Glutamatergic neuron (in vitro differentiated cells): Measurements from ENCODE around the gene SEMA3G. TPM values are rescaled to one million over a fixed set of nuclear protein-coding genes. Genes with fewer than 3 reads are reported as not detected.
A peak's percentile ranks its signal among the peaks of the same experiment; 100 is the strongest.

Experiments
- DNase-seq: peaks from one replicate; pipeline ENCODE4 v3.0.0; 2022
- H3K27ac Mint-ChIP-seq: one replicate; pipeline ENCODE4 v1.8.0; 2020; ENCODE audit warnings: mild to moderate bottlenecking, mixed read lengths, inconsistent platforms; ENCODE audit not compliant: unreplicated experiment
- H3K27me3 Mint-ChIP-seq: one replicate; pipeline ENCODE4 v1.8.0; 2020; ENCODE audit warnings: mild to moderate bottlenecking, moderate library complexity, mixed read lengths, inconsistent platforms; ENCODE audit not compliant: unreplicated experiment
- H3K36me3 Mint-ChIP-seq: one replicate; pipeline ENCODE4 v1.8.0; 2020; ENCODE audit warnings: mild to moderate bottlenecking, mixed read lengths, inconsistent platforms; ENCODE audit not compliant: unreplicated experiment
- H3K4me1 Mint-ChIP-seq: one replicate; pipeline ENCODE4 v1.8.0; 2020; ENCODE audit warnings: mild to moderate bottlenecking, low read depth, mixed read lengths, inconsistent platforms; ENCODE audit not compliant: unreplicated experiment
- H3K4me3 Mint-ChIP-seq: one replicate; pipeline ENCODE4 v1.8.0; 2020; ENCODE audit warnings: mild to moderate bottlenecking, mixed read lengths, inconsistent platforms; ENCODE audit not compliant: unreplicated experiment
- H3K9me3 Mint-ChIP-seq: one replicate; pipeline ENCODE4 v1.8.0; 2020; ENCODE audit warnings: mild to moderate bottlenecking, moderate library complexity, mixed read lengths, inconsistent platforms; ENCODE audit not compliant: unreplicated experiment
- CTCF ChIP-seq: fragments of 200-600 bp; sonication (generic); IDR thresholded peaks from one replicate; pipeline ENCODE4 v1.5.0; 2021; ENCODE audit not compliant: partially characterized antibody, unreplicated experiment
- total RNA-seq: library from RNA; stranded (reverse); fragmentation: NEBNext Ultra II Directional; extraction: Animal tissue kit (Norgen Biotek cat#: 25700); gene quantifications from one replicate; pipeline ENCODE4 v1.2.1, GENCODE V29; 2021; ENCODE audit not compliant: unreplicated experiment

The SEMA3G gene
- total RNA-seq, 1 donor from 2014 or later, result 0.59 TPM

DNA sequence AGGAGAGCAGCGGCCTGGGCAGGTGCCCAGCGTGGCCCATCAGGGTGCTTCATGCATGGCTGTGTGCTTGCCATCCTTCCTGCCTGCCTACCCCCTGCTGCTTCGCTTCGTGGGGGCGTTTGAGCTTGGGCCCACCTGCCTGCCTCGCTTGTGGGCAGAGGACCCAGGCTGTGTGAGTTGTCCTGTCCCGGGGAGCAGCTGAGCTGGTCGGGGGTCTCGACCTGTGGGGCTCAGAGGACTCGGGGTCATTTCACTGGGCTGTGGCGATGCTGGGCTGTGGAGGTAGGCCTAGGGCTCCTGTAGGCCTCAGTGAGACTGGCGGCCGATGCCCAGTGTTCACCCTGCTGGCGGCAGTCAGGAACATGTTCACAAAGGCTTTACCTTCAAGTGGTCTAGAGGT lies 38.2 kb upstream of the SEMA3G start:
- Mint-ChIP-seq H3K36me3 (peaks cover 11% of the 10 kb centered on the region), H3K9me3 (peaks cover 29% of the 10 kb centered on the region), H3K4me3 (peak overlapping the region; percentile 25), H3K27ac (peak overlapping the region; percentile 64), H3K27me3 (peaks cover 17% of the 10 kb centered on the region), H3K4me1 (peaks cover 41% of the 10 kb centered on the region)
- TF ChIP-seq CTCF, result no peak
- no peak for DNase-seq

- peaks cover 25% of the 10 kb centered on the region for H3K9me3 Mint-ChIP-seq
- H3K36me3 Mint-ChIP-seq, result peaks cover 13% of the 10 kb centered on the region
- peak overlapping the region; percentile 97 for H3K27ac Mint-ChIP-seq
- TF ChIP-seq CTCF, result peak; percentile 83
- H3K4me3 Mint-ChIP-seq, result peak overlapping the region; percentile 74
- DNase-seq, result peak; percentile 77
- H3K27me3 Mint-ChIP-seq, result peaks cover 17% of the 10 kb centered on the region
- H3K4me1 Mint-ChIP-seq, result peaks cover 42% of the 10 kb centered on the region
Measured at GRCh38 chr3:52481819-52482521, 37.1 kb upstream of the SEMA3G start.

- TF ChIP-seq CTCF, result no peak
- Mint-ChIP-seq H3K9me3 (peaks cover 25% of the 10 kb centered on the region), H3K4me3 (peak overlapping the region; percentile 74), H3K36me3 (peaks cover 13% of the 10 kb centered on the region), H3K27ac (peak overlapping the region; percentile 97), H3K4me1 (peaks cover 42% of the 10 kb centered on the region), H3K27me3 (peaks cover 17% of the 10 kb centered on the region)
- DNase-seq, result peak; percentile 71
Measured at GRCh38 chr3:52480768-52481715, 36.1 kb upstream of the SEMA3G start.

- TF ChIP-seq CTCF, result no peak
- Mint-ChIP-seq H3K27me3 (peaks cover 17% of the 10 kb centered on the region), H3K9me3 (peaks cover 25% of the 10 kb centered on the region), H3K27ac (peak overlapping the region; percentile 46), H3K4me1 (peaks cover 42% of the 10 kb centered on the region), H3K36me3 (peaks cover 13% of the 10 kb centered on the region), H3K4me3 (no peak overlapping the region)
- no peak for DNase-seq
Measured at GRCh38 chr3:52479877-52480575, 35.1 kb upstream of the SEMA3G start.
